Hepatocyte (in vitro differentiated cells): ENCODE data around the gene SBF2.

Source experiments
- EZH2 ChIP-seq: fragments of 200-600 bp; sonication (generic); IDR thresholded peaks from 2 replicates; pipeline ENCODE4 v1.6.1; 2016; ENCODE audit warnings: antibody characterized with exemption, mild to moderate bottlenecking, borderline replicate concordance
- EZH2phosphoT487 ChIP-seq: fragments of 200-600 bp; sonication (generic); IDR thresholded peaks from one replicate; pipeline ENCODE4 v1.6.1; 2018; ENCODE audit warnings: antibody characterized with exemption, mild to moderate bottlenecking, low read depth, moderate library complexity; ENCODE audit not compliant: unreplicated experiment, severe bottlenecking
- TF ChIP-seq, protein P1 (sequence below): fragments of 200-600 bp; sonication (generic); IDR thresholded peaks from 2 replicates; pipeline ENCODE4 v1.5.1; 2016; ENCODE audit warnings: antibody characterized with exemption, mild to moderate bottlenecking; ENCODE audit not compliant: poor library complexity

DNA sequence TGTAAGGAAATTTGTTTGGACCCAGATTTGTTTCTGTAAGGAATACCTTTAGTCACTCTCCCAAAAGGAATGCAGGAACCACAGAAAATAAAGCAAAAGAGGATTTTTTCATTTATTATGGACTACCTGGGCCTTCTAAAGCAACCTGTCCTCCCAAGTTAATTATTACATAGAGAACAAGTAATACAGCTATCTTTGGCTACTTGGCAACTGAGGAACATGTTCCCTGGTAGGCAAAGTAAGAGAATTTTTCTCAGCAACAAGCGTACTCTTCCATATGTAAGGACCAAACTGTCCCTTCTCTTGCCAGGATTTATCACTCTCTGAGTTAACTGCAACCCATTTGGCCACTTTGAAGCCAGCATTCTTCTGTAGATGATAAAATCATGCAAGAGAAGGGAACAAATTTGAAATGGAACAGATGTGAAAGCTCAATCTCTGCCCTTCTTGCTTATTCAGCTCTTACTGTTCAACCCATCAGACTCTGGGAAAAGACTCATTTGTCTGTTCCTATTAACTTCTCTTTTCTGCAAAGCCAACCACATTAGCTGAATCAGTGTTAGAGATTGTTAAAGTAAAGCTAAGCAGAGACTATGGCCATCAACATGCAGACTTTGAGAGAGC, 440.0 kb downstream of the SBF2 start:
- TF ChIP-seq, protein P1, sequence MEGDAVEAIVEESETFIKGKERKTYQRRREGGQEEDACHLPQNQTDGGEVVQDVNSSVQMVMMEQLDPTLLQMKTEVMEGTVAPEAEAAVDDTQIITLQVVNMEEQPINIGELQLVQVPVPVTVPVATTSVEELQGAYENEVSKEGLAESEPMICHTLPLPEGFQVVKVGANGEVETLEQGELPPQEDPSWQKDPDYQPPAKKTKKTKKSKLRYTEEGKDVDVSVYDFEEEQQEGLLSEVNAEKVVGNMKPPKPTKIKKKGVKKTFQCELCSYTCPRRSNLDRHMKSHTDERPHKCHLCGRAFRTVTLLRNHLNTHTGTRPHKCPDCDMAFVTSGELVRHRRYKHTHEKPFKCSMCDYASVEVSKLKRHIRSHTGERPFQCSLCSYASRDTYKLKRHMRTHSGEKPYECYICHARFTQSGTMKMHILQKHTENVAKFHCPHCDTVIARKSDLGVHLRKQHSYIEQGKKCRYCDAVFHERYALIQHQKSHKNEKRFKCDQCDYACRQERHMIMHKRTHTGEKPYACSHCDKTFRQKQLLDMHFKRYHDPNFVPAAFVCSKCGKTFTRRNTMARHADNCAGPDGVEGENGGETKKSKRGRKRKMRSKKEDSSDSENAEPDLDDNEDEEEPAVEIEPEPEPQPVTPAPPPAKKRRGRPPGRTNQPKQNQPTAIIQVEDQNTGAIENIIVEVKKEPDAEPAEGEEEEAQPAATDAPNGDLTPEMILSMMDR: no peak
- TF ChIP-seq EZH2phosphoT487 (no peak), EZH2 (no peak)
